Measurements from ENCODE around the gene HOXD8.
A peak's percentile ranks its signal among the peaks of the same experiment; 100 is the strongest.

HOXD8 gene

DNA sequence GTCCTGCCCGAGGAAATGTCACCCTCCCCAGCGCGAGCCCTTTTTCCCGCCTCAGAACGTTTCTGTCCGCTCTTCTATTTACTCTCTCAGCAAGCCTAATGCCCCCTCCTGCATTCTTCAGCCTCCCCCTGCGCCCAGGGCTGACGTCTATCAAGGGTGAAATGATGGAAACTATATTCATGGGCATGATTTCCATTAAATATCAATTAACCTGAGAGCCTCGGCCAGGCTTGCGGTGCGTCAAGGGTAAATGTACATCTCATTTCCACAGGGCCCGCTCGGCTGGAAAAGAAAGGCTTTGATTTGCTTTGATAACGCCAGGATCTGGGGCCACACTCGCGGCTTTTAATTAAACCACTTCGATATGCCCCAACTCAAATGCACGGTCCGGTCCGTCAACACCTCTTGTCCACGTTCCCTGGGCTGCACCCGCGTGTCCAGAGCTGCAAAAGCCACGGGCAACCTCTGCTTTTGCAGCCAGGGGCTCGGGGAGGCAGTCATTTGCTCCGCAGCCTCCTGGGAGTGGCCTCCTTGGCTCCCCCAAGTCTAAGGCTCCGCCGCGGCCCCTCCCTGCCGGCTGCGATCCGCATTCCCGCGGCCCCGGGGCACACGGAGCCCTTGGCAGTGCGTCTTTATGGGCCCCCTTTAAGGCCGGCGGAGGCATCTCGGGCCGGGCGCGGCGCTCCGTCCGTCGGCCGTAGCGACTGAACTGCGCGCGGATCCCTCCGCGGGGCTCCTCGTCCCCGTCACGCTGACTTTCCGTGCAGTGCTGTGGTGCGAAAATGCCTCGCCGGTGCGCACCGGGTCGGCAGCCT lies at the start of gene HOXD8:
Gene HOXD8, plus strand, starts transcription at position 724 of the 815 bp plus-strand sequence. CDS start 662 bp downstream, outside the sequence.
- DNase-seq (ENCODE audit: low spot score): no peak

- peak; percentile 38 for DNase-seq (ENCODE audit: low spot score)
Measured at GRCh38 chr2:176079831-176080539, 49.5 kb upstream of the HOXD8 start.

DNA sequence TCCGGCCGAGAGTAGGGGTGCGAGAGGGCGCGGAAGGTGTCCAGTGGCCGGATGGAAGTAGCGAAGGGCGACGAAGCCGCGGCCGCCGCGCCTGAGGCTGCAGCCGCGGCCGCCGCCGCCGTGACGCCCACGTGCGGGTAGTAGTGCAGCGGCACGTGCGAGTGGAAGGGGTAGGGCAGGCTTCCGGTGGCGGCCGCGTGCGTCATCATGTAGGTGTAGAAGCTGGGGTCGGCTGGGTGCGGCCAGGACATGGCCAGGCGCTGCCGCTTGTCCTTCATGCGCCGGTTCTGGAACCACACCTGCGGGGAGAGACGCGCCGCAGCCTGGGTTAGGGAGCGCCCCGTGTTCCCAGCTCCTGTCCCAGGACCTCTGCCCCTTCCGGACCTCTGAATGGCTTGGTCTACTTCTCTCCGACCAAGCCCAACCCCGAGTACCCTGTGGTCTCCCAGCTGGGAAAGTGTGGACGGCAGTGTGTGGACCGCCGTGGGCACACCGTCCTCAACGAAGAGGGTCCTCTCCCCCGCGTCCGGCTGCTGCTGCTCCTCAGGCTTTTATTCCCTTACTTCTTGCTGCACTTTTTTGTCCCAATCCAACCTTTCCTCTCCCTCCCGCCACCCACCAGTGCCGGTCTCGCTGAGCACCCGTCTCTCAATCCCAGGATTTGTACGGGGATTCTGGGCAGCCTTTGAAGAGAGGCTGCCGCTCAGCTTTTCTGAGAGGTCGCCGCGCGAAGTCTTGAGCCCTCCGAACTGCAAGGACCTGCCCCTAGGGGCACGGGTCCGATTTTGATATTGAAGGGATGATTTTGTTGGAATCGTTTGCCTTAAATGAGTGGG lies 48.7 kb upstream of the HOXD8 start:
- no peak for DNase-seq (ENCODE audit: low spot score)

DNA sequence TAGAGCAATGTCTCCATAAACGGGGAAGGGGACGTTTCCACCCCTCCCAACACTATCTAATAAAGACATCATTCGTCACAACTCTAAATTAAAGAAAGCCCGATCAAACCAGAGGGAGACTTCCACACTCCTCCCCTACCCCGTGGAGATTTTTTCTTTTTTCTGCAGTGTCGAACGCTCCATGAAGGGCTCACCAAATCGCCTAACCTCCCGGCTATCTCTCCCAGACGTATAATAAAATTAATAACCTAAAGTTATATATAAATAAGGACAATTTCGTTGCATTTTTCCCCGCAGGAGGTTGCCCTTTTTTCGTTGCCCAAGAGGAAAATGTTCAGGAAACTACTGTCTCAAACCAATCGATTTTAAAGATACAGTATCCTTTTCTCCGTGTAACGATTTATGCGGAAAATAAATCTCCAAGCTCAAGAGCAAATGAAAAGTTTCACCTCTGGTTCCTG lies 48.1 kb upstream of the HOXD8 start:
- DNase-seq (ENCODE audit: low spot score): no peak

DNA sequence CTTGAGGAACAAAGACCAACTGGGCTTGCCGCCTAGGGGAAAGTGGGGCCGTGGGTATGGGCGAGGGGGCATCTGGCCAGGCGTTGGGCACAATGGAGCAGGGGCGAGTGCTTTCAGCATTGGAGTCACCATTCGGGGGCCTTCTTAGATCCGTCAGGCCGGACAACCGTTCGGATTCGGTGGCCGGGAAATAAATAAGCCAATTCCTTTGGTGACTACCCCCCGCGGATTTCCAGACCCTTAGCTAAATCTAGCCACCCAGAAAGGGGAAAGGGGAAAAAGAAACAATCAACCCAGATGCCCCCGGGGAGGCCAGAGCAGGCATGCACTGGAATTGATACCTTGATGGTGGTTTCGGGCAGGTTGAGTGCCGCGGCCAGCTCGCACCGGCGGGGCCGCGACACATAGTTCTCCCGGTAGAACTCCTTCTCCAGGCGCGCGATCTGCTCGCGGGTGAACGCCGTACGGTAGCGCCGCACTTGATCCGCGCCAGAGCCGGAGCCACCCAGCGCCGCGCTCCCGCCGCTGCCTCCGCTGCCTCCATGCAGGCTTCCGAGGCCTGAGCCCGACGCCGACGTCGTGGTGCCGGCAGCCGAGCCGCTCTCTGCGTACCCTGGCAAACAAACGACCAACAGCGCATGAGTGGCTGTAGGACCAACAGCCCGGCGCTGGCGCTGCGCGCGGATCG lies 47.5 kb upstream of the HOXD8 start:
- no peak for DNase-seq (ENCODE audit: low spot score)

- no peak for DNase-seq (ENCODE audit: low spot score)
Measured at GRCh38 chr2:176082525-176082823, 47.0 kb upstream of the HOXD8 start.

DNA sequence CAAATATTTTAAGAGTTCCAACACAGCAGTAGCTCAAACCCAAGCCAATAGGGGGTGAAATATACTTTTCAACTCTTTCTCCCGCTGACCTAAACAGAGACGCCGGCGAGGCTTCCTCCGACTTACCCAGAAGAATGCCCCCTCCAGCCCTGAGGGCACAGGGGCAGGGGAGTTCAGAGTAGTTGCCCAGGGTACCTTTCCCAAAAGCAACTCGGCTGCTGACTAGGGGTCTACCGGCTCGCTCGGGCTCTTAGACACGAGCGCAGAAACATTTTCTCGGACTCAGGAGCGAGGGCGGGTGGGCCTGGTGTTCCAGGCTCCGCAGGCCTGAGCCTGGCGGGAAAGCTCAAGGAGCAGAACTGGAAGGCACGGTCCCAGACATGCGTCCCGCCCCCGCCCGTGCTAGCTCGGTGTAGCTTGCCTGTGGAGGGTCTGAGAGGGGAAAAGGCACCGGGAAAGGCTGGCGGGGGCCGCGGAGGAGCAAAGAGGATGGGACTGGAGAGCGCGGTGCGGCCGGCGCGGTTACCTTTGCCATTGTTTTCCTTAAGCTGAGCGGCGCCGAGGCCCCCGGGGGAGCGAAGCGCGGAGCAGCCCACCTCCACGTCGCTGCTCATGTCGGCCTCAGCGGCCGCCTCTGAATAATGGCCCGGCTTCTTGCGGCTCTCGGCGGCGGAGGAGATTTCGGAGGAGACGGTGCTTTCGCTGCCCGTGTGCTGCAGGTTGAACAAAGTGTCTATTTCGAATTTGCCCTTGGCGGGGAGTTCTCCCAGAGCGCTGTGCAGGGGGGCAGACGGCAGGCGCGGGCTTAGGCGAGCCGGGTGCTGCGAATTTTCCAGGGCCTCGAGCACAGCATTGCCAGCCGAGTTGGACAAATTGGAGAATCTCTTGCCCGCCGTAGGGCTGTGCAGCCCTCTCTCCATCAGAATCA lies 46.4 kb upstream of the HOXD8 start:
- no peak for DNase-seq (ENCODE audit: low spot score)

DNA sequence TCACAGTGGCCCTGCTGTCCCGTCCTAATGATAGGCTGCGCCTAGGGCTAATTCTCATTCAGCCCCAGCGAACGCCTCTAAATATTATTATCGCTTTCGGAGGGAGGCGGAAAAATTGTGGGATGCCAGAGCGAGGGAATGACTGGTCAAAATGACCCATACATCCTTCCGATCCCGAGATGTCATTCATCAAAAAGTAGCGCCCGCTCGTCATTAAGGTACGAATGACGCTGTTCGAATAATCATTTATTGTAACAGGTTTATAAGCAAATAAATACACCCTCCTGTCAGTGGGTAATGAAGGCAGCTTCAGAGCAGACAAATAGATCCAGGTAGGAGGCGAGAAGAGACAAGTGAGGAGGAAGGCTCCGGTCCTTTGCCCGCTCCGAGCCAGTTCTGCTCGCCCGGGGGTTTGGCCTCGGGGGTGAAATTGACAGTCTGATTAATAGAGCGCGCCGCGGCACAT lies 45.7 kb upstream of the HOXD8 start, which contains the start of gene EVX2:
Gene EVX2, minus strand, starts transcription at position 167 of the 466 bp plus-strand sequence. CDS start 186 bp downstream, outside the sequence.
- DNase-seq (ENCODE audit: low spot score): no peak

DNA sequence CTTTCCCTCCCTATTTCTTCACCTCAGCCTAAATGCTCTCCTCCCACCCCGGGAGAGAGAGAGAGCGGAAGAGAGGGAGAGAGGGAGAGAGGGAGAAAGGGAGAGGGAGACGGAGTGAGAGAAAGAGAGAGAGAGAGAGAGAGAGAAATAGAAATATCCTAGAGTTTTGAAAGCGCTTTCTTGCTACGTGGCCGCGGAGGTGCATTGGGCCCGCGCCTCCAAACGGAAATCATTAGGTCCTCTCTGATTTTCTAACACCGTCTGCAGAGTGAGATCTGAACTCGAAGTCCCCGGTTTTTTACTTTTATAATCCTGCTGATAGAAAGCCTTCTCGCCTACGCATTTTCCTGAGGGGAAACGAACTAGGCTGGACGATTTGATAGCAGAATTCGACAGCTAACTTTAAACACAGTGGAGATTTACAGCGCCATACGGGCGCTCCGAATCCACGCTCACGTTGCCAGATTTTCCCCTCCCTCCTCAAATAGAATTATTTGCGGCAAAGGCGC lies 44.8 kb upstream of the HOXD8 start:
- no peak for DNase-seq (ENCODE audit: low spot score)

GRCh38 chr2:176085120-176085788 lies 44.3 kb upstream of the HOXD8 start:
- no peak for DNase-seq (ENCODE audit: low spot score)

- no peak for DNase-seq (ENCODE audit: low spot score)
Measured at GRCh38 chr2:176085861-176086771, 43.4 kb upstream of the HOXD8 start.

DNA sequence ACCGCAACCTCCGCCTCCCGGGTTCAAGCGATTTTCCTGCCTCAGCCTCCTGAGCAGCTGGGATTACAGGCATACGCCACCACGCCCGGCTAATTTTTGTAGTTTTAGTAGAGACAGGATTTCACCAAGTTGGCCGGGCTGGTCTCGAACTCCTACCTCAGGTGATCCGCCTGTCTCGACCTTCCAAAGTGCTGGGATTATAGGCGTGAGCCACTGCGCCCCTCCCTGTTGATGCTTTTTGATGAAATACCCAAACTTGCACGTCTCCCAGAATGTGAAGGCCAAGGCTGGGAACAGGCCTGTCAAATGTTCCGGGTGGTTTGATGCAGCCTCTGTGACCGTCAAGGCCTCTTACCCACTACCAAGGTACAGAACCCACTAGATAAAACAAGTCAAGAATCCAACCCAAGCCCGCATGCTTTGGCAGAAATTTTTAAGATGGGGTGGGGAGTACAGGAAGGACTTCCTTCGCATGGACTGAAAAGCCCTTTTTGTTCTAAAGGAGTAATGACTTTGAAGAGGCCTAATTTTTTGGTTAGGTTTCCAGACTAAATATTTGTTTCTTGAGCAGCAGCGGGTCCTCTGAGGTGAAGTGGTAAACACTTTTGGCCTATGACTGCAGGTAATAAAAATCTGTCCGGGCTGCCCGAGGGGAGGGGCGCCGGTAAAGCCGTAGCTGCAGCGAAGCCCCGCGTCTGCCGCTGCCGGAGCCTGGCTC lies 42.0 kb upstream of the HOXD8 start:
- DNase-seq (ENCODE audit: low spot score): no peak

- DNase-seq (ENCODE audit: low spot score): no peak
Measured at GRCh38 chr2:176088048-176088936, 41.2 kb upstream of the HOXD8 start.

DNA sequence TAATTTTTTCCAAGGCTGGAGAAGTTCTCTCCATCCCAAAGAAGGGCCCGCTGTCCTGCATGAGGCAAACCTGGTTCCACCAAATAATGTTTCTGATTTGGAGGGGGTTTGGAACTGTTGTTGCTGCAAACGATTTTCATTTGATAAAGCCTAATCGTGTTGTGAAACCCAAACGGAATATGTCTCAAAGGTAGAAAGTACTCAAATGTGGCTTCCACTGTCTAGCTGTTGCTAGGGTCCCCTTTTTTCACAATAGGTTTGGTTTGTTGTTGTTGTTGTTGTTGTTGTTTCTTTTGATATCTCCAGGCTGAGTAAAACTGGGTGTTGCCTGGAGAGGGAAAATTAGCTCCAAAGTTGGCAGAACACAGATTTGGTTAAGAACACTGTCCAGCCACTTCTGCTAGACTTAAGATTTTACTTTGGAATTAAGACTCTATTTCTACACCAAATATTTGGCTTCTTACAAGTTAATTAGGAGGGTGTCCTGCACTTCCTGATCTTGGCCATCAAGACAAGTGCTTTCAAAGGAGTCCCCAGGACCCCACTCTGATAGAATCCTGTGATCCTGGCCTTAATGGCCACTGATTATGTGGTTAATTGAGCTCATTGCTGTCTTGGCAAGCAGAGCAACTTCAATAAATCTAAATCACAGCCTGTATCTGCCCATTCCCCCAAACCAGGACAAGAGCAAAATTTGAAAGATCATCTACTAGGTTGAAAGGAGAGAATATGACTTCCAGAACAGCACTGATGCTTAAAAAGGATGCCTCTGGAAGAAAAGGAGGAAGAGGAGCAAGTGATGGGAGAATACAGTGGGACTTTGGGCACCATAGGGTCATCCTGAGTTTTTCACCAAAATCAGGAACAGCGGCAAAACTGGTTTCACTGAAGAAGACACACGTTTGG lies 40.3 kb upstream of the HOXD8 start:
- no peak for DNase-seq (ENCODE audit: low spot score)

GRCh38 chr2:176089843-176090395 lies 39.6 kb upstream of the HOXD8 start:
- DNase-seq (ENCODE audit: low spot score): no peak

GRCh38 chr2:176090862-176091261 lies 38.6 kb upstream of the HOXD8 start:
- DNase-seq (ENCODE audit: low spot score): no peak

Measured in activated CD4-positive, alpha-beta T cell treated with anti-CD3 and anti-CD28 coated beads, Interleukin-2, Interleukin-4, amounts not matched to agents 100 ng/mL and 50 ng/mL, durations not matched to agents 16 hours and 8 hours (primary cell).